NB4 (cell line): ENCODE measurements around the gene SLFN11.

Experiments
- CTCF ChIP-seq: IDR thresholded peaks from one replicate; pipeline ENCODE4 v1.5.1; 2012; ENCODE audit warnings: low read depth, low read length
- POLR2A ChIP-seq: IDR thresholded peaks from 2 replicates; pipeline ENCODE4 v1.6.1; 2011; ENCODE audit warnings: mild to moderate bottlenecking; ENCODE audit not compliant: insufficient read length; ENCODE audit errors: extremely low read depth

- TF ChIP-seq CTCF = no peak
- TF ChIP-seq POLR2A = no peak
These were observed 30.9 kb upstream of the SLFN11 start for GRCh38 chr17:35404360-35404759.
